Measurements from ENCODE around the gene SURF4.

Gene SURF4

GRCh38 chr9:133386338-133386737 is 10.5 kb upstream of the SURF4 start:
- no peak for TF ChIP-seq FOXP2 (optimal IDR thresholded peaks at IDR 0.05; ENCODE audit: borderline replicate concordance, extremely low read depth, extremely low read length, insufficient read depth)

- TF ChIP-seq, protein P1, sequence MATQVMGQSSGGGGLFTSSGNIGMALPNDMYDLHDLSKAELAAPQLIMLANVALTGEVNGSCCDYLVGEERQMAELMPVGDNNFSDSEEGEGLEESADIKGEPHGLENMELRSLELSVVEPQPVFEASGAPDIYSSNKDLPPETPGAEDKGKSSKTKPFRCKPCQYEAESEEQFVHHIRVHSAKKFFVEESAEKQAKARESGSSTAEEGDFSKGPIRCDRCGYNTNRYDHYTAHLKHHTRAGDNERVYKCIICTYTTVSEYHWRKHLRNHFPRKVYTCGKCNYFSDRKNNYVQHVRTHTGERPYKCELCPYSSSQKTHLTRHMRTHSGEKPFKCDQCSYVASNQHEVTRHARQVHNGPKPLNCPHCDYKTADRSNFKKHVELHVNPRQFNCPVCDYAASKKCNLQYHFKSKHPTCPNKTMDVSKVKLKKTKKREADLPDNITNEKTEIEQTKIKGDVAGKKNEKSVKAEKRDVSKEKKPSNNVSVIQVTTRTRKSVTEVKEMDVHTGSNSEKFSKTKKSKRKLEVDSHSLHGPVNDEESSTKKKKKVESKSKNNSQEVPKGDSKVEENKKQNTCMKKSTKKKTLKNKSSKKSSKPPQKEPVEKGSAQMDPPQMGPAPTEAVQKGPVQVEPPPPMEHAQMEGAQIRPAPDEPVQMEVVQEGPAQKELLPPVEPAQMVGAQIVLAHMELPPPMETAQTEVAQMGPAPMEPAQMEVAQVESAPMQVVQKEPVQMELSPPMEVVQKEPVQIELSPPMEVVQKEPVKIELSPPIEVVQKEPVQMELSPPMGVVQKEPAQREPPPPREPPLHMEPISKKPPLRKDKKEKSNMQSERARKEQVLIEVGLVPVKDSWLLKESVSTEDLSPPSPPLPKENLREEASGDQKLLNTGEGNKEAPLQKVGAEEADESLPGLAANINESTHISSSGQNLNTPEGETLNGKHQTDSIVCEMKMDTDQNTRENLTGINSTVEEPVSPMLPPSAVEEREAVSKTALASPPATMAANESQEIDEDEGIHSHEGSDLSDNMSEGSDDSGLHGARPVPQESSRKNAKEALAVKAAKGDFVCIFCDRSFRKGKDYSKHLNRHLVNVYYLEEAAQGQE (IDR thresholded peaks at IDR 0.05; ENCODE audit: insufficient read depth in 1 of 2, low read depth in 2 of 2, low read length in 2 of 2) = no peak
- TF ChIP-seq POLR2AphosphoS5 (IDR thresholded peaks at IDR 0.05; ENCODE audit: low read depth, low read length) (no peak), FOXP2 (optimal IDR thresholded peaks at IDR 0.05; ENCODE audit: borderline replicate concordance, extremely low read depth, extremely low read length, insufficient read depth) (no peak), TAF1 (IDR thresholded peaks at IDR 0.05; ENCODE audit: borderline replicate concordance, insufficient read depth, low read length) (no peak), SIN3A (IDR thresholded peaks at IDR 0.05; ENCODE audit: borderline replicate concordance, insufficient read depth, low read length) (no peak)
Measured at GRCh38 chr9:133385452-133385851, 9.6 kb upstream of the SURF4 start.

- TF ChIP-seq POLR2AphosphoS5 (IDR thresholded peaks at IDR 0.05; ENCODE audit: low read depth, low read length) = no peak
Measured at GRCh38 chr9:133384736-133385321, 9.0 kb upstream of the SURF4 start.

DNA sequence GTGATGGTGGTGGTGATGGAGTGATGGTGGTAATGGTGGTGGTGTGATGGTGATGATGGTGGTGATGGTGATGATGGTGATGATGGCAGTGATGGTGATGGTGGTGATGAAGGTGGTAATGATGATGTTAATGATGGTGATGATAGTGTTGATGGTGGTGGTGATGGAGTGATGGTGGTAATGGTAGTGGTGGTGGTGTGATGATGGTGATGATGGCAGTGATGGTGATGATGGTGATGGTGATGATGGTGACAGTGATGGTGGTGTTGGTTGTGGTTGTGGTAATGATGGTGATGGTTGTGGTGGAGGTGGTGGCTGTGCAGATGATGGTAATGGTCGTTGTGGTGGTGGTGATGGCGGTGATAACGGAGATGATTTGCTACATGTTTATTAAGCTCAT is 7.6 kb upstream of the SURF4 start:
- TF ChIP-seq SIN3A (IDR thresholded peaks at IDR 0.05; ENCODE audit: borderline replicate concordance, insufficient read depth, low read length) (no peak), POLR2AphosphoS5 (IDR thresholded peaks at IDR 0.05; ENCODE audit: low read depth, low read length) (no peak), FOXP2 (optimal IDR thresholded peaks at IDR 0.05; ENCODE audit: borderline replicate concordance, extremely low read depth, extremely low read length, insufficient read depth) (no peak), TAF1 (IDR thresholded peaks at IDR 0.05; ENCODE audit: borderline replicate concordance, insufficient read depth, low read length) (no peak)
- TF ChIP-seq, protein P1 (IDR thresholded peaks at IDR 0.05; ENCODE audit: insufficient read depth in 1 of 2, low read depth in 2 of 2, low read length in 2 of 2) = no peak

DNA sequence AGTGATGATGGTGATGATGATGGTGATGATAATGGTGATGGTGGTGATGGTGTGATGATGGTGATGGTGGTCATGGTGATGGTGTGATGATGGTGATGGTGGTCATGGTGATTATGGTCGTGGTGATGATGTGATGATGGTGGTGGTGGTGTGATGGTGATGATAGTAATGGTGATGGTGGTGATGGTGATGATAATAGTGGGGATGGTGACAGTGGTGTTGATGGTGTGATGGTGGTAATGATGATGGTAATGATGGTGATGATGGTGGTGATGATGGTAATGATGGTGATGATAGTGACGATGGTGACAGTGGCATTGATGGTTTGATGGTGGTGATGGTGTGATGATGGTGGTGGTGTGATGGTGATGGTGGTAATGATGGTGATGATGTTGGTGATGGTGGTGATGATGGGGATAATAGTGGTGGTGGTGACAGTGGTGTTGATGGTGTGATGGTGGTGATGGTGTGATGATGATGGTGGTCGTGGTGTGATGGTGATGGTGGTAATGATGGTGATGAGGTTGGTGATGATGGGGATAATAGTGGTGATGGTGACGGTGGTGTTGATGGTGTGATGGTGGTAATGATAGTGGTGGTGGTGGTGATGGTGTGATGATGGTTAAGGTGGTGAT is 6.8 kb upstream of the SURF4 start:
- TF ChIP-seq FOXP2 (optimal IDR thresholded peaks at IDR 0.05; ENCODE audit: borderline replicate concordance, extremely low read depth, extremely low read length, insufficient read depth) (no peak), SIN3A (IDR thresholded peaks at IDR 0.05; ENCODE audit: borderline replicate concordance, insufficient read depth, low read length) (no peak), POLR2AphosphoS5 (IDR thresholded peaks at IDR 0.05; ENCODE audit: low read depth, low read length) (no peak), TAF1 (IDR thresholded peaks at IDR 0.05; ENCODE audit: borderline replicate concordance, insufficient read depth, low read length) (no peak)
- TF ChIP-seq, protein P1 (IDR thresholded peaks at IDR 0.05; ENCODE audit: insufficient read depth in 1 of 2, low read depth in 2 of 2, low read length in 2 of 2) = no peak

GRCh38 chr9:133380734-133381133 is 4.9 kb upstream of the SURF4 start:
- TF ChIP-seq TAF1 (IDR thresholded peaks at IDR 0.05; ENCODE audit: borderline replicate concordance, insufficient read depth, low read length) (no peak), SIN3A (IDR thresholded peaks at IDR 0.05; ENCODE audit: borderline replicate concordance, insufficient read depth, low read length) (no peak), FOXP2 (optimal IDR thresholded peaks at IDR 0.05; ENCODE audit: borderline replicate concordance, extremely low read depth, extremely low read length, insufficient read depth) (no peak), POLR2AphosphoS5 (IDR thresholded peaks at IDR 0.05; ENCODE audit: low read depth, low read length) (no peak)
- TF ChIP-seq, protein P1 (IDR thresholded peaks at IDR 0.05; ENCODE audit: insufficient read depth in 1 of 2, low read depth in 2 of 2, low read length in 2 of 2) = no peak

Measured in PFSK-1 (cell line).